ENCODE data around the gene SLC35A5.

SLC35A5 gene

DNA sequence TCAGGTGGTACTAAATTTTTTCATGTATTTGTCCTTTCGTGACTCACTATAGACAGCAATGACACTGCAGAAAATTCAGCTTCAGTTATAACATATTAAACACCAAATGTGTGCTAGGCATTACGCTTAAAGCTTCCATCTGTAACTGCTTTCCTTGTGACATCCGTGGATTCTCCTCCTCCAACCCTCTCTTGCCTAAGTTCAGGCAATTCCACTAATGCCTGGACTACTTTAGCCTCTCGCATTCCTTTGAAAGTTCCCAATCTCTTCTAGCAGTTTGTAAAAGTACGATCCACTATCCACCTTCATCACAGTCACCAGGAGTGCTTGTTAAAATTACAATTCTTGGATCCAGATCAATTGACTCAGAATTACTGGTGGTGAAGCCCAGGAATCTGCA is 61.4 kb downstream of the SLC35A5 start:
- in situ Hi-C loops (cut with MboI; ENCODE audit: low sequenced_read_pairs), result no loop called here

DNA sequence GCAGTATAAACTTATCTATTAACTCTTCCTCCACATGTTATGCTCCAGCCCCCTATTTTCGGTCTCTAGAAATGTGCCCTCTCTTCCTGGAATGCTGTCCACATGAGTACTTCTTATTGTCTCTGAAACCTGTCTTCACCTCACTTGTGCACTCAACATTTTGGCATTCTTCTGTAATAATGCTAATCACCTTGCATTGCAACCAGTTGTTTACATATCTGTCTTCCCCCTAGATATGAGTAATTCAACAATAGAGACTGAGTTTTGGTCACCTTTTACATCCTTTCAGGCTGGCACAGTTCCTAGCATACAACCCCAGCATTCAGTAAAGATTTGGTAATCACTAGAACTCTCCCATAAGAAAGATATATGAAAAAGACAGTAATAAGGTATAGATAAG is 61.9 kb downstream of the SLC35A5 start:
- in situ Hi-C loops (cut with MboI; ENCODE audit: low sequenced_read_pairs), result no loop called here

DNA sequence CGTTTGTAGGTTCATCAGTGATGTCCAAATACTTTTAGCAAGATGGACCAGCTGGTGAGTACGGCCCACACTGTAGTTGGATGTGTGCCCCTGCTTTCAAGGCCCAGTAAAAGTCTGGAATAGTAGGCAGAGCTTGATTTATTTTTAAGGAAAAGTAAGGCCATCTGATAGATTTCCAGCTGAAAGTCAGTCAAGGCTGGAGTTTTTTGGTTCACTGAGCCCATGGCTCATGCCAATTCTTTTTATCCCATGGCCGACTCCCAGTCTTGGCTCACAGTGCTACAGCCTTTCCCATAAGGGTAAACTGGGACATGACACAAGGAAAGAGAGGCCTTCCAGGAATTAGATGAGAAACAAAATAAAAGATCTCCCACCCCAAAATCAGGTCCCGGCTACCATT is 65.6 kb downstream of the SLC35A5 start:
- in situ Hi-C loops (cut with MboI; ENCODE audit: low sequenced_read_pairs), result loop anchor here (25.0 kb wide), 2 partner anchors 360 to 660 kb away; partner anchors contain the start of genes CD200R1 and GTPBP8

DNA sequence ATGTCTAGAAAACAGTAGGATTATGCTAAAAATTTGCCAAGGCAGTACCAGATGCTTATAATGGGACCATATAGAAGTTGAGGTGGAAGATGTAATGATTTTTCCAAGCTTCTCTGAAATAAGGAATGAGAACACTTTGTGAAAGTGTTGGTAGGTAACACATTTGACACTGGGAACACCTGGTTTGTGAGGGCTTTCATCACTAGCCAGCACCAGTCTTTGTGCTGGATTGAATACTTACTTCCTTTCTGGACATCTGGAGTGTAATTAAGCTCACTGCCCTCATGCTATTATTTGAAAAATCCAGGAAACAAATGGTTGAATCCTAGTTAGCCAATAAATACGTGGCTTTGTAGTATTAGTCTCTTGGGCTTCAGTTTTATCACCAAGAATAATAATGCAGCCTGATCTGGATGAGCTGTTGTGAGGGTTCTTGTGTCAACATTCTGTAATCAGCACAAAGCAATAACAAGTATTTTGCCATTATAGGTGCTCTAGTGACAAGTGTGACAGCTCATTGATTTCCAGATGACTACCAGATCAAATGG is 66.1 kb downstream of the SLC35A5 start:
- in situ Hi-C loops (cut with MboI; ENCODE audit: low sequenced_read_pairs), result loop anchor here (25.0 kb wide), 2 partner anchors 359 to 659 kb away; partner anchors contain the start of genes CD200R1 and GTPBP8

GRCh38 chr3:112629425-112629824 is 67.6 kb downstream of the SLC35A5 start:
- in situ Hi-C loops (cut with MboI; ENCODE audit: low sequenced_read_pairs), result loop anchor here (25.0 kb wide), 2 partner anchors 358 to 658 kb away; partner anchors contain the start of genes CD200R1 and GTPBP8

GRCh38 chr3:112631257-112631656 is 69.4 kb downstream of the SLC35A5 start:
- in situ Hi-C loops (cut with MboI; ENCODE audit: low sequenced_read_pairs), result loop anchor here (25.0 kb wide), 2 partner anchors 356 to 656 kb away; partner anchors contain the start of genes CD200R1 and GTPBP8

GRCh38 chr3:112632596-112632995 is 70.8 kb downstream of the SLC35A5 start:
- in situ Hi-C loops (cut with MboI; ENCODE audit: low sequenced_read_pairs), result loop anchor here (25.0 kb wide), 2 partner anchors 355 to 655 kb away; partner anchors contain the start of genes CD200R1 and GTPBP8

DNA sequence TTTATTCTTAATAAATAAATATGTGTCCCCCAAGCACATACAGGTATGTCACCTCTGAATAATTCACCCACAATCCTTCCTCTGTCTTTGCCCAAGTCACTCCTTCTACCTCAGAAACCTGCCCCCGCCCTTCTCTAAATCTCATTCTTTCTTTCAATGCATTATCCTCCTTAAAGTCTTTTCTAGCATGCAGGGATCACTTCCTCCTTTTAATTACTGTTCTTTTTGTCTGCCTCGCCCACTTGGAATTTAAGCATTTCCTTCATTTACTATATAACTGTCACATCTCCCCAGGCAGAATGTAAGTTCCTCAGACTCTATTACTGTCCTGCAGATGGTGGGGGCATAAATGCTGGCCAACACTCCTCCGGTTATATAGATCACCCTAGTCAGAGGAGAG is 71.3 kb downstream of the SLC35A5 start:
- in situ Hi-C loops (cut with MboI; ENCODE audit: low sequenced_read_pairs), result loop anchor here (25.0 kb wide), 2 partner anchors 354 to 654 kb away; partner anchors contain the start of genes CD200R1 and GTPBP8

DNA sequence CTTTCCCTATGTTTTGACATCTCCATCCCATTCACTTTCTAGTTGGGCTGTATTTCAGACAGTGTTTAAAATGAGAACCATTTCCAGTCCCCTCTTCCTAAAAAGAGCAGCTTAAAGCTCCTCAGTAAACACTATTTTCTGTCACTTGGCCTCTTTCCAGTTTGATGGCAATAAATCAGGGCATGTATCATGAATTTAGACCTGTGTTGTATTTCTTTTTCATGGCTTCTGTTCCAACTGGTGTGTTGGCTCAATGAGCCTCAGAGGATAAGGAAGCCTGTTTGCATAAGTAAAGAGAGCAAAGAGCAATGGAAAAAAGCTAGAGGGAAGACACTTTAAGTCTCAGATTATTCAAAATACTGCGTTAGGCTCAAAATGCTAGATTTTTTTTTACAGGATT is 71.9 kb downstream of the SLC35A5 start:
- in situ Hi-C loops (cut with MboI; ENCODE audit: low sequenced_read_pairs), result loop anchor here (25.0 kb wide), 2 partner anchors 354 to 654 kb away; partner anchors contain the start of genes CD200R1 and GTPBP8

DNA sequence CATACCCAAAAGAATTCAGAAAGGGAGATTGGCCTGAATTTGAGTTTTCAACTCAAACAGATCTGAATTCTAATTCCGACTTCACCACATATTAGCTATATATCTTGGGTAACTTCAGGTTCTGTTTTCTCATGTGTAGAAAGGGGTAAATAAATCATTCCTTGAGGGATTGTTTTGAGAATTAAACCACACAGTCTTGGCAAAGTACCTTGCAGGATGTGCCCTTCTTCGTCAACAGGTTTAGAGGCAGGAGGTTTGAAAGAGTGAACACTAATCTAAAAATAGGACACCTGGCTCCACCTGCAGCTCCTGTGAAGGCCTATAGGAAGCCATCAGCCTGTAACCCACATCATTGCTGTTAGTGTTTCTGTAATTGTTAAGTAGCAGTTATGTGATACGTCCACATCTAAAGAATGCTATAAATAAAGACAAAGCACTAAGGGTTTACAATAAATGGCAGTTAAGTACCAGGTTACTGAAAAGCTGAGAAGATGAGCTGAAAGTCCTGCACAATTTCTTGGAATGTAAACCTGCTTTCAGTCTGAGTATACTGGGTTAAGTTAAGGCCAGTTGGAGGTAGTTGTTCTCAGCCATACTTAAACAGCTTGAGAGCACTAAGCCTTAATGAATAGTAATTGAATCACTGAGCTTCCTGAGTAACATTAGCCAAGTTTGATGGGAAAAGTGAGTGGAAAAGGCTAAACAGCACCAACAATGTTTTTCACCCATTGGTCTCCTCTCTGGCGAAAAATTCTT is 73.1 kb downstream of the SLC35A5 start:
- in situ Hi-C loops (cut with MboI; ENCODE audit: low sequenced_read_pairs), result loop anchor here (25.0 kb wide), 2 partner anchors 352 to 652 kb away; partner anchors contain the start of genes CD200R1 and GTPBP8
